ENCODE measurements around the gene CSF3R.

CSF3R gene

DNA sequence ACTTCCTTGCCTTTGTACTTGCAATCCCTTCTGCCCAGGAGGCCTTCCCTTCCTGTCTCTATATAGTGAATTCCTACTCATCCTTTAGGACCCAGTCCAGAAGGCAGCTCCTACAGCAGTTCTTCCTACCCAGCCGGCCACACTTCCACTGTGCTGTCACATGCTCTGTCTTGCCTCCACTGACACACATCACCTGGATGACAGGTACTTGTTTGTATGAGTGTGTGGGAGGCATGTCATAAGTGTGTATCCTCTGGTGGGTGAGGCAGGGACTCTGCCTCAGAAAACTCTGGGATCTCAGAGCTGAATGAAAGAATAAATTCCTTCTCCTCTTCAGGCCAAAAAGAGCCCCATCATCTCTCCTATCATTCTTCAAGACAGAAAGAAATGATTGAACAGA is 27.3 kb downstream of the CSF3R start:
- no peak for DNase-seq

DNA sequence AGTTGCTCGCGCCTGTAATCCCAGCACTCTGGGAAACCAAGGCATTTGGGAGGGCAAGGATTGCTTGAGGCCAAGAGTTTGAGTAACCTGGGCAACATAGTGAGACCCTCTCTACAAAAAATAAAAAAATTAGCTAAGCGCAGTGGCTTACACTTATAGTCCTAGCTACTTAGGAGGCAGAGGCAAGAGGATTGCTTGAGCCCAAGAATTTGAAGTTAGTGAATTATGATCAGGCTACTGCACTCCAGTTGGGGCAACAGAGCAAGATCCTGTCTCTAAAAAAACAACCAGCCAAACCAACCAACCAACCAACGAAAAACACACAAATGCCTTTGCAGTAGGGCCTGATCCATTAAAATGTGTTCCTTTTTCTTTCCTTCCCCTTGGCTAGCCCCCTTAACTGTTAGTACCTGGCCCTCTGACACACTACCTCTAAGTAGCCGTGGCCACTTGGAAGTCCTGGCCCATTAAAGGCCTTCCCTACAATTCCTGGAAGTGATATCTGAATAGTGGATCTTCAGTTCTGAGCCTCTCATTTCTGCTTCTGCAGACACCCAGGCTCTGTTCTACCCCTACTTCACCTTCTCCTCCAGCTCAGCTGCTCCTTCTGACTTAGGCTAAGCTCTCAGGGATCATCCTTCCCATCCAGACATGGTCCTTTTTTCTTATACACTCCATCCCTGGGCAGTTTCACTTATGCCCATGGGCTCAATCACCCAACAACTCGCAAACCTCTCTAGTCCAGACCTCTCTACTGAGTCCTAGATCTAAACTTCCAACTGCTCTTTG is 28.9 kb downstream of the CSF3R start:
- no peak for DNase-seq

GRCh38 chr1:36453051-36453450 is 29.7 kb downstream of the CSF3R start:
- DNase-seq = no peak

DNA sequence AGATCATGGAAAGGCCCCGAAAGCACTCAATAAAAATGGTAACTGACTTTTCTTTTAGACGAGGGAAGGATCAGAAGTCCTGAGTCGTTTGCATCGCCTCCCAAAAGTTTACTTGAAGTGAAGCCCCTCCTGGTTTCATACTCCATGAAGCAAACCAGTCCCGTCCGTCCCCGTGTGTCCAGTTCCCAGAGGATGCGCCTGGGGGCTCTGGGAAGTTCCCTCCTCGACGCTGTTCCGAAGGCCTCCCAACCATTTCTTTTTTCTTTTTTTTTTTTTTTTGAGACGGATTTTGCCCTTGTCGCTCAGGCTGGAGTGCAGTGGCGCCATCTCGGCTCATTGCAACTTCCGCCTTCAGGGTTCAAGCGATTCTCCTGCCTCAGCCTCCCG is 31.8 kb downstream of the CSF3R start:
- no peak for DNase-seq

GRCh38 chr1:36450270-36450918 is 32.3 kb downstream of the CSF3R start, which contains the start of gene OSCP1:
Gene OSCP1 (minus strand): TSS chr1:36450451. CDS start chr1:36450369, 82 bp downstream.
- DNase-seq = peak; percentile 91

- no peak for DNase-seq
Measured at GRCh38 chr1:36448530-36449056, 34.1 kb downstream of the CSF3R start.

- no peak for DNase-seq
Measured at GRCh38 chr1:36447450-36447849, 35.3 kb downstream of the CSF3R start.

DNA sequence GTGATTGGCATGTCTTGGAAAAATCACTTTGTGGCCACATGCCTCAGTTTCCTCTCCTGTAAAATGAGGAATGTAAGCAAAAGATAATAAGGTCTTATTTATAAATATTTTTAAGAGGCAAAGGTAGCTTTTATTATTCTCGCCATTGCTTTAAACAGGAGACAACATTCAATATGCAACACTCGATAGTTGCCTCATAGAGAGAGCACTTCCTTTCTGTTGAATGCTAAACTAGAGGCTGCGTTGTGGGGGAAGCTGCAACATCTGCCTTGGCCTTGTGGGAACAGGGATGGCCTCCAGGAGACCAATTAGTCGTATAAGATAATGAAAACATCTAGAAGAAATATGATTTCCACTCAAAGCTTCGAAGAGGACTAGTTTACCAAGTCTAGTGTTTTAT is 36.0 kb downstream of the CSF3R start:
- no peak for DNase-seq

GRCh38 chr1:36446271-36446670 is 36.4 kb downstream of the CSF3R start:
- DNase-seq = no peak

GRCh38 chr1:36443297-36443696 is 39.4 kb downstream of the CSF3R start:
- no peak for DNase-seq

GRCh38 chr1:36442337-36442736 is 40.4 kb downstream of the CSF3R start:
- DNase-seq = no peak

DNA sequence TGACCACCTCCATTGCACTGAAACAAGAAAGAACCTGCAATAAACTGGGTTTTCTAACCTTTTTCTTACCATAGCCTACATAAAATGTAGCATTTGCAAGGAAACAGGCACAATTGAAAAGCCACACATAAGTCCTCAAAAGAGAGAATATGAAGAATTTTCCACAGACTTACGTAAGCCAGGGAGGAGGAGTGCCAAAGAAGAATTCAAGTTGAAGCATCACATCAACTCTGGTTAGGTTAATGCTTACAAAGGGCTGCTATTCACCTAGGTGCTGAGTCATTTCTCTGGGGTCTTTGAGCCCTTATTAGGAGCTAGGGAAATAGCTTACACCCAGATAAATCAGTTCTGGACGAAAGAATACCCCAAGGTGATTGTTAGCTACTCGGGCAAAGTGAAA is 42.1 kb downstream of the CSF3R start:
- no peak for DNase-seq

DNA sequence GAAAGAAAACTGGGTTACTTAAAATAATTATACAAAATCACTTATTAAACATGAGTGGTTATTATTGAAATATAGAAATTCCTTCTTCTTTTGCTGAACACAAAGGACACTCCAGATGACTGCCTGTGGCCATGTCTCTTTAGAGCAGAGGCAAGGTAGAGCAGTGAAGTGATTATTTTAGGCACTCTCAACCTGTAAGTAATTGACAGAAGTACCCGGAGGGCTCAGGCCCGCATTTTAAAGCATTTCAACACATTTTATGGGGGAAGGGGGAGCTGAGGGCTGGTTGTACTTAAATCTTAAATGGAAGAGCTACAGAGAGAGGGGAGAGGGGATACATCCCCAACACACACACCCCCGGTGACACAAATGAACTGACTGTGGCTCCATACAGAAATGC is 42.7 kb downstream of the CSF3R start:
- no peak for DNase-seq

- DNase-seq = no peak
Measured at GRCh38 chr1:36438715-36439114, 44.0 kb downstream of the CSF3R start.

DNA sequence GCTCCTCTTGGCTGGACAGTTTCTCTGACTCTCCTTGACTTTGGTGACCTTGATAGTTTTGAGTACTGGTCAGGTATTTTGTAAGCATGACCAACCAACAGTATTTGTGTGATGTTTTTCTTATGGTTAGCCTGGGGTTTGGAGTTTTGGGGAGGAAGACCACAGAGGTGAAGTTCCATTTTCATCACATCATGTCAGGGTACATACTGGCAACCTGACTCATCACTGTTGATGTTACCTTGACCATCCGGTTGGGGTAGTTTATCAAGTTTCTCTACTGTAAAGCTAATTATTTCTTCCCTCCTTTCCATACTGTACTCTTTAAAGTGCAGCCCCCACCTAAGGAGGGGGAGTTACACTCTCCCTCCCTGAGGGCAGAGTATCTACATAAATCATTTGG is 45.9 kb downstream of the CSF3R start:
- DNase-seq = peak; percentile 84

GRCh38 chr1:36433102-36433501 is 49.6 kb downstream of the CSF3R start:
- no peak for DNase-seq

DNA sequence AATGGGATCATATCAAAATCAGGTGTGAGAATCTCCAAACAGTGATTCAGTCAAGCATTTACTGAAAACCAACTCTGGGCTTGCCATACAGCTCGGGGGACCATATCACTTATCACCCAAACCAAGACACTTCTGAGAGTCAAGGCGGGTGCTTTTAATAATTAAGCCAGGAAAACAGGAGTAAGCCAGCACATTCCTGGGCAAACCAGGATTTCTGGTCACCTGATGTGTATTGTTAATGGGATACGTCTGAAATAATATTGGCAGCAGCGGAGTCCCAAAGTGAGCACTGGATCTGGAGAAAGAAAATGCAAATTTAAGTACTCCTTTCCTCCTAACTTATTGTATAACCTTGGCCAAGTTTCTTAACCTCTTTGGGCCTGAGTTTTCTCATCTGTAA is 50.1 kb downstream of the CSF3R start:
- peak; percentile 26 for DNase-seq

DNA sequence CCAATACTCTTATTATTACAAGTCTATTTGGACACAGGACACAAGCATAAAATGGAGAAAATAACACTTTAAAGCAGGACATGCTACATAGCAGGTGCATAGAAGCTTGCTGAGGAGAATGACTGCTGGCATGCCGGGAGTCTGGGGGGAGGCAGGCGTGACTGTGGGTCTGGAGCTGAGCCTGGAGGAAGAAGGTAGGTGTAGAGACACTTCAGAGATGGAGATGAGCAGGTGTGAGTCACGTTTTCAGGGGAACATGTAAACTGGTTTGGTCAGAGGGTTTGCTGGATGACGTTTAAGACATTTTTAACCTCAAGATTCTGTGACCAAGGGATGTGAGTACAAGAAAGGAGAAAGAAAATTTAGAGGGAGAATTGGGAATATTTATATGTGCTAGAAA is 56.9 kb downstream of the CSF3R start:
- no peak for DNase-seq

DNA sequence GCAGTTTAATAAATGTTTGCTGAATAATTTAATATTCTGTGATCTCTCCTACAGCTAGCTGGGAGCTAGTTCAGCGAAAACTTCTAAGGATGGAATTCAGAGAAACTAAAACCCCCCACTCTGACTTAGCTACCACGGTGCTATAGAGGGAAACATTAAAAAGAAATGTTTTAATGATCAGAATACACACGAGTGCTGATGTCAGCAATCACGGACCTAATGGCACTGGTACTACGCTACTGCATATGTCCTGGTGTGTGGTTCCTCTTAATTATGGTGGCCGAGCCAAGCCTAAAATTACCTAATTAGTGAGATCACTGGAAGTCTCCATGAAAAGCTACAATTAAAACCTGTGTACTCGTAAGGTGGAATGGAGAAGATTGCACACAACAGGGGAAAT is 61.1 kb downstream of the CSF3R start:
- DNase-seq = no peak

DNA sequence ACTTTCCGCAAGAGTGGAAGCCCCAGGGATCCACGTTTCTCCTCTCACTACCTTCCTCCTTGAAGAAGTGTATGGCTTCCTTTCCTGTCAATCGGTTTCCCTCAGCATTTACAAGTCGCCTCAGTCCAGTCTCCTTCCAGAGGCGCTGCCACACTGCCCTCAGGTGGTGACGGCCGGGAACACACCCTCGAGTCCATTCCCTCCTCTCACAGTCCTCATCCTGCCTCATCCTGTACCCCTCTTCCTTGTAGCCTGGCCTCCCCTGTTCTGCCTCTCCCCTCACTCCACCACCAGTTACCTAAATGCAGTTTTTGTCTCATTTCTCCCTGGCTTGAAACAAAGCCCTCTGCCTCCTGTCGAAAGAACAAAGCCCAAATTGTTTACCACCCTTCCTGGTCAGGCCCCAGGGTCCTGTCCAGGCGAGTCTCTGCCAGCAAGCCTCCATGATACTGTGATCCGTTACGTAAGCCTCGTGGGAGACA is 61.8 kb downstream of the CSF3R start:
- peak; percentile 83 for DNase-seq

- no peak for DNase-seq
Measured at GRCh38 chr1:36420409-36420808, 62.3 kb downstream of the CSF3R start.

DNA sequence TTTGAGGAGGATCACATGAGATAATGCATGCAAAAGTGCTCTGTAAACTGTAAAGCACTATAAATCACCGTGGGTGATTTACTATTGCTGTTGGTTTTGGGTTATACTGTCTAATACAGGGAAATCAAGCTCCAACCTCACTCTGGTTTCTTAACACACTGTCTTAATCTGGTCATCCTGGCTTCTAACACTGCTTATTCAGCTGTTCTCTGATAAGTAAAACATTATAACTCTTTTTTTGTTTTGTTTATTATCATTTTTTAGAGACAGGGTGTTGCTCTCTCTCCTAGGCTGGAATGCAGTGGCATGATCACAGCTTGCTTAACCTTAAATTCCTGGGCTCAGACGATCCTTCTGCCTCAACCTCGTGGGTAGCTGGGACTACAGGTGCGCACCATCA is 63.1 kb downstream of the CSF3R start:
- DNase-seq = no peak

DNA sequence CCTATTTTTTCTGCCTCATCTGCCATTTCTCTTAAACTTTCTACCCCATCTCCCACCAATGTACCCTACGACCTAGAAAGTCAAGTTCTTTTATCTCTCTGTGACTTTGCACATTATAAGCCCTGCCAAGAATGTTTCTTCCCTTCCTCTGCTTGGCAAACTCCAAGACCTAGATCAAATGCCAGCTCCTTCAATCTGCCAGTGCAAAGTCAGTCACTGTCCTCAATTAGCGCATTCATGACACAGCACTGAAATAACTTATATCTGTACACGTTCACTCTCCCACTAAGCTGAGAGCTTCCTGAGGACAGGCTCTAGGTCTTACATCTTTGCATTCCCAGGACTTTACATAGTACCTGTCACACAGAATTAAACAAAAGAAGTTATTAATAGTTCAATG is 63.6 kb downstream of the CSF3R start:
- DNase-seq = no peak

DNA sequence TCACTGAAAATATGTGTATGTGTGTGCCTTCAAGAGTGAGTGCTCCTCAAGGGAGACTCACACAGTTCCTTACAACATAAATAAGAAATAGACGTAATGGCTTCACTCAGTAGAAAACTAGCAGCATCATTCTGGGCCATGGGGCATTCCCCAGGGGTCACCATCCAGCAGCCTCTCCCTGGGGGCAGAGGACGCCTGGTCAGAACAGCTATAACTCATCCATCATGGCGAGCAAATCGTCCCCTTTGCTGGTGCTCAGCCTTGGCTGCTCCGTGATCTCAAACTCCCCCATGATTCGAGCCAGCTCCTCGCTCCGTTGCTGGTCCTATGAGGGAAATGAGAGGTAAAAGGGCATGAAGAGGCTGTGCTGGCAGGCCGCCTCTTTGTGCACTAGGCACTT is 64.8 kb downstream of the CSF3R start:
- DNase-seq = no peak

All from kidney glomerular epithelial cell (primary cell).